Tibial nerve (tissue), 4 donors: Measurements from ENCODE around the gene PC.

Experiments used
- CTCF ChIP-seq, 5 experiments: fragments of 200-600 bp in 3 of 5; fragments of 450-650 bp in 2 of 5; sonication (generic) in 3 of 5; IDR thresholded peaks; one replicate each; pipeline ENCODE4 v1.5.1; 2016 to 2019; ENCODE audit warnings: antibody characterized with exemption in 5 of 5, mild to moderate bottlenecking in 3 of 5, moderate library complexity in 2 of 5
- EP300 ChIP-seq, 2 donors: sonication (generic); formaldehyde crosslinking; IDR thresholded peaks; one replicate each; pipeline ENCODE4 v1.6.1; 2017; ENCODE audit warnings: antibody characterized with exemption in 2 of 2, mild to moderate bottlenecking in 1 of 2
- POLR2A ChIP-seq, 2 donors: fragments of 450-650 bp; IDR thresholded peaks; one replicate each; pipeline ENCODE4 v1.6.1; 2017; ENCODE audit warnings: antibody characterized with exemption in 2 of 2, mild to moderate bottlenecking in 2 of 2, moderate library complexity in 2 of 2

DNA sequence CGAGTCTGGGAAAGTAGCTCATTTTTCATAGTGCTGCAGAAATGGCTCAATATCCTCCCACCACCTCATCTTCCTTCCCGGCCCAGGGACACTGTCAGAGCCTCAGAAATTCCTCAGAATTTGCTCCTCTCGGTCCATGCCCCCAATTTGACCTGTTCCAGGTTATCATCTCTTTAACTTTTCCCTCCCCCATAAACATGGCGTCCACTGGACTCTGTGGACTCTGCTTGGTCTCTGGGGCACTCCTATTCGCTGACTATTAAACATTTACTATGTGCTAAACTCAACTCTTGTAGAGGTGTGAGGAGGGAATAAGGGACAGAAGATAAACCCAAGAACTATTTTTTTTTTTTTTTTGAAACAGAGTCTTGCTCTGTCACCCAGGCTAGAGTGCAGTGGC is 8.2 kb upstream of the PC start:
- TF ChIP-seq CTCF (IDR thresholded peaks at IDR 0.05) (no peak), POLR2A (IDR thresholded peaks at IDR 0.05) (no peak), EP300 (IDR thresholded peaks at IDR 0.05) (no peak)
